ENCODE results near the gene CATSPER3.

The CATSPER3 gene

DNA sequence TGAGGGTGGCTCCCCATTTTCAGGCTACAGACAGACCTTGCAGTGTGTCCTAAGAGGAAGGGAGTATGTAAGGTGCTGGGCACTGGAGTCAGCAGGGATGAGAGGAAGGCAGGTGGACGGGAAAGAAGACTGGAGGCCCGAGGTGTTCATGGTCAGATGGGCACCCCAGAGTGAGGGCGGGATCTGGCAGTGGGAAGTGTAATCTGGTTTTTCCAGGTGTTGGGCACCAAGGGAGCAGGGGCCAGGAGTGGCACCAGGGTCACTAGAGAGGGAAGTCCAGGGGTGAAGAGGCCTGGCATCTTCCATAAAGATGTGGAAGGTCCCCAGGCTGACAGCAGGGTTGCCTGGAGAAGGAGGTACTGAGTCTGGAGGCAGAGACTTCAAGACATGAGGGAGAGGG is 36.7 kb downstream of the CATSPER3 start:
- H3K4me1 ChIP-seq (ENCODE audit: control insufficient read depth in 1 of 2, insufficient read depth in 2 of 2, low read length in 2 of 2), result no peaks in the 10 kb centered on the region
- no peaks in the 10 kb centered on the region for H3K36me3 ChIP-seq (ENCODE audit: control insufficient read depth in 1 of 2, insufficient read depth in 2 of 2, low read length in 2 of 2)
- H3K27ac ChIP-seq (ENCODE audit: low read length), result no peak overlapping the region

DNA sequence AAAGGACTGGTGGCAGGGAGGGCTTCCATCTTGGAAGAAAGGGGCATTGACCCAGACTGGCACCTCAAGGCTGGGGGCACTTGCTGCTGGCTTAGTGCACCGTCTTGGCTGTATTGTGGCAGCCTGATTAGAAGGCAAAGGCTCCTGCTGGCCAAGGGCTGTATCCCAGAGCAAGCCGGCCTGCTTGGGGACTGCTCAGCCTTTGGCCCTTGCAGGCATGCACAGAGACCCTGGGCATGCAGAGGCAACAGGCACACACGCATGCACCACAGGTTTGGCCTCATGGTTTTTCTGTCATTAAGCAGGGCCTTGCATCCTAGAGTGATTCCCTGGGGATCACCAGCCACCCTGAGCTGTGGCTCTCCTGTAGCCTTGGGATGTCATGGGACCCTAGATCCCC is 37.4 kb downstream of the CATSPER3 start:
- no peaks in the 10 kb centered on the region for H3K4me1 ChIP-seq (ENCODE audit: control insufficient read depth in 1 of 2, insufficient read depth in 2 of 2, low read length in 2 of 2)

More for the DNA sequence above, 36.7 kb downstream of the CATSPER3 start:
- Histone ChIP-seq H3K27me3 (ENCODE audit: low read depth, low read length) (no peaks in the 10 kb centered on the region), H3K4me3 (ENCODE audit: low read depth in 1 of 2, low read length in 2 of 2) (no peak overlapping the region), H3K9me3 (ENCODE audit: control insufficient read depth in 1 of 2, low read length in 2 of 2) (no peaks in the 10 kb centered on the region)

DNA sequence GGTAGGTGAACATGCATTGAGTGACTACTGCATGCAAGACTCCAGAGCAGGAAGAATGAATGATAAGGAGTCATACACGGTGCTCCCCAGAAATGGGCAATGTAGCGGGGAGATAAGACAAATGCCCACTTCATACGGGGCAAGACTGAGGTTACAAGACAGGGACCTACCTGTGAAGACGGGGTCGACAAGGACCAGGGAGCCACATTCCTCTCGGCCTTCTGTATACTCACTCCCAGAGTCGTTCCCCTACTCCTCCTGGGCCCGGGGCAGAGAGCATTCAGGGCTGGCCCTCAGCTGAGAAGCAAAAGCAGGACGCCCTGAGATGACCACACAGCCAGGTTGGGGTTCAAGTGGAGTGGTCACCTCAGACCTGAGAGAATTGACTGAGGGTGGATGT is 39.6 kb downstream of the CATSPER3 start:
- no peaks in the 10 kb centered on the region for H3K36me3 ChIP-seq (ENCODE audit: control insufficient read depth in 1 of 2, insufficient read depth in 2 of 2, low read length in 2 of 2)
- no peaks in the 10 kb centered on the region for H3K9me3 ChIP-seq (ENCODE audit: control insufficient read depth in 1 of 2, low read length in 2 of 2)
- no peaks in the 10 kb centered on the region for H3K4me1 ChIP-seq (ENCODE audit: control insufficient read depth in 1 of 2, insufficient read depth in 2 of 2, low read length in 2 of 2)
- no peak overlapping the region for H3K4me3 ChIP-seq (ENCODE audit: low read depth in 1 of 2, low read length in 2 of 2)
- H3K27ac ChIP-seq (ENCODE audit: low read length), result no peak overlapping the region
- no peaks in the 10 kb centered on the region for H3K27me3 ChIP-seq (ENCODE audit: low read depth, low read length)

More for the DNA sequence above, 37.4 kb downstream of the CATSPER3 start:
- Histone ChIP-seq H3K27ac (ENCODE audit: low read length) (no peak overlapping the region), H3K36me3 (ENCODE audit: control insufficient read depth in 1 of 2, insufficient read depth in 2 of 2, low read length in 2 of 2) (no peaks in the 10 kb centered on the region), H3K27me3 (ENCODE audit: low read depth, low read length) (no peaks in the 10 kb centered on the region), H3K4me3 (ENCODE audit: low read depth in 1 of 2, low read length in 2 of 2) (no peak overlapping the region), H3K9me3 (ENCODE audit: control insufficient read depth in 1 of 2, low read length in 2 of 2) (no peaks in the 10 kb centered on the region)

DNA sequence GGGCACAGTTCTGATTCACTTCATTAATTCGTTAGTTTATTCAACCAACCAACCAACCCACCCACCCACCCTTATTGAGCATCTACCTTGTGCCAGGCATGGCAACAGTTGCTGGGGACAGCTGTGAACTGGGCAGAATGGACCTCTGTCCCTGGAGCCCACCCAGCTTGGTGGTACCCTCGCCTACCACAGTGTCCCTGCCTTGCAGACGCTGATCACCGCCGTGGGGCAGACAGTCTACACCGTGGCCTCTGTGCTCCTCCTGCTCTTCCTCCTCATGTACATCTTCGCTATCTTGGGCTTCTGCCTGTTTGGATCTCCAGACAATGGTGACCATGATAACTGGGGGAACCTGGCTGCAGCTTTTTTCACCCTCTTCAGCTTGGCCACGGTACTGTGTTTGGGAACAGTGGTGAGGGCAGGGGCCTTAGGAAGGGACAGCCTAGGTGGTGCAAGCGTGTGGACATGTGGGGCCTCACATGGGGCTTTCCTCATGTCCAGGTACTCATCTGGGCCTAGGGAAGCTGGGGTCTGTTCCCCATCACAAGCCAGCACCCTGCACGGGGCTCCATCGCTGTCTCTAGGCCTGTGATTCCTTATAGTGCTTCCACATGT is 40.1 kb downstream of the CATSPER3 start:
- no peak overlapping the region for H3K4me3 ChIP-seq (ENCODE audit: low read depth in 1 of 2, low read length in 2 of 2)
- H3K36me3 ChIP-seq (ENCODE audit: control insufficient read depth in 1 of 2, insufficient read depth in 2 of 2, low read length in 2 of 2), result no peaks in the 10 kb centered on the region
- H3K27ac ChIP-seq (ENCODE audit: low read length), result no peak overlapping the region
- no peaks in the 10 kb centered on the region for H3K9me3 ChIP-seq (ENCODE audit: control insufficient read depth in 1 of 2, low read length in 2 of 2)
- H3K27me3 ChIP-seq (ENCODE audit: low read depth, low read length), result no peaks in the 10 kb centered on the region
- H3K4me1 ChIP-seq (ENCODE audit: control insufficient read depth in 1 of 2, insufficient read depth in 2 of 2, low read length in 2 of 2), result no peaks in the 10 kb centered on the region

DNA sequence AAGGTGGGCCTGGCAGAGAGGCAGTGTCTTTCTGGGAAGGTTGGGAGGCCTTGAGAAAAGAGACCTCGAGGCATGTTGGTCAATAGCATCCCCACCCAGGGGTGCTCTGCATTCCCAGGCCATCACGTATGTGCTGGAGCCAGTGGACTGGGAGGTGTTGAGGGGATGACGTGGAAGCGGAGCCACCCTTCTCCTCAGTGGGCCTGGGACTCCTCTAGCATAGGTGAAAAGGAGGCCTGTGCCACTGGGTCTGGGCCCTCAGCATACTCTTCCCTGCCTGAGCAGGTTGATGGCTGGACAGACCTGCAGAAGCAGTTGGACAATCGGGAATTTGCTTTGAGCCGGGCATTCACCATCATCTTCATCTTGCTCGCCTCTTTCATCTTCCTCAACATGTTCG is 40.8 kb downstream of the CATSPER3 start:
- Histone ChIP-seq H3K27ac (ENCODE audit: low read length) (no peak overlapping the region), H3K4me1 (ENCODE audit: control insufficient read depth in 1 of 2, insufficient read depth in 2 of 2, low read length in 2 of 2) (no peaks in the 10 kb centered on the region), H3K27me3 (ENCODE audit: low read depth, low read length) (no peaks in the 10 kb centered on the region), H3K36me3 (ENCODE audit: control insufficient read depth in 1 of 2, insufficient read depth in 2 of 2, low read length in 2 of 2) (no peaks in the 10 kb centered on the region), H3K4me3 (ENCODE audit: low read depth in 1 of 2, low read length in 2 of 2) (no peak overlapping the region), H3K9me3 (ENCODE audit: control insufficient read depth in 1 of 2, low read length in 2 of 2) (no peaks in the 10 kb centered on the region)

DNA sequence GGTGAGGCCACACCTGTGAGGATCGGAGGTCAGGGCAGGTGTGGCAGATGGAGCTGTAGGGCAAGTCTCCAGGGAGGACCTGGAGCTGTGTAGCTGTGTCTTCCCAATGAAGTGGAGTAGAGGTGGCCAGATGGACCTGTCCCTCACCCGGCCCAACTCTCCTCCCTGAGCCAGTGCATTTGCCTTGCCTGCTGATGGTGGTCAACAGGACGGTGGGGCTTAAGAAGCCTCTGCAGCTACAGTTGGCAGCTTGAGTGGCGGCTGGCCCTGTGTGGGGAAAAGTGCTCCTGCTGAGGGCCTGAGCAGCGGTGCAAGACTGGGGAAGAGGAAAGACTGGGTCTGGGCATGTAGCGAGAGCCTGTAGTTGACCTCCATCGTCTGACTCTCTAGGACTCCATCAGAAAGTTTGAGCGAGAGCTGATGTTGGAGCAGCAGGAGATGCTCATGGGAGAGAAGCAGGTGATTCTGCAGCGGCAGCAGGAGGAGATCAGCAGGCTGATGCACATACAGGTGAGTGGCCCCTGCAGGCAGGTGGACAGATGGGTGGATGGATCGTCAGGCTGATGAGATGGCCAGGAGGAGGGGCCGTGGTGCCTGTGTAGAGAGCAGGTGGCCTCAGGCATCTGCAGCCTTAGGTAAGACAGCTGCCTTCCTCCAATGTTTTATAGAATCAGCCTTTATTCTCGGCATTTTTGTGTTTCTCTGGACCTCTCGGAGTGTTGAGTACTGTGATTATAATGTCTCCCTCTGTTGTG is 41.5 kb downstream of the CATSPER3 start:
- Histone ChIP-seq H3K27ac (ENCODE audit: low read length) (no peak overlapping the region), H3K4me3 (ENCODE audit: low read depth in 1 of 2, low read length in 2 of 2) (no peak overlapping the region), H3K9me3 (ENCODE audit: control insufficient read depth in 1 of 2, low read length in 2 of 2) (no peaks in the 10 kb centered on the region), H3K27me3 (ENCODE audit: low read depth, low read length) (no peaks in the 10 kb centered on the region), H3K36me3 (ENCODE audit: control insufficient read depth in 1 of 2, insufficient read depth in 2 of 2, low read length in 2 of 2) (no peaks in the 10 kb centered on the region), H3K4me1 (ENCODE audit: control insufficient read depth in 1 of 2, insufficient read depth in 2 of 2, low read length in 2 of 2) (peaks cover 0 to 2% of the 10 kb centered on the region in 2 donors)

DNA sequence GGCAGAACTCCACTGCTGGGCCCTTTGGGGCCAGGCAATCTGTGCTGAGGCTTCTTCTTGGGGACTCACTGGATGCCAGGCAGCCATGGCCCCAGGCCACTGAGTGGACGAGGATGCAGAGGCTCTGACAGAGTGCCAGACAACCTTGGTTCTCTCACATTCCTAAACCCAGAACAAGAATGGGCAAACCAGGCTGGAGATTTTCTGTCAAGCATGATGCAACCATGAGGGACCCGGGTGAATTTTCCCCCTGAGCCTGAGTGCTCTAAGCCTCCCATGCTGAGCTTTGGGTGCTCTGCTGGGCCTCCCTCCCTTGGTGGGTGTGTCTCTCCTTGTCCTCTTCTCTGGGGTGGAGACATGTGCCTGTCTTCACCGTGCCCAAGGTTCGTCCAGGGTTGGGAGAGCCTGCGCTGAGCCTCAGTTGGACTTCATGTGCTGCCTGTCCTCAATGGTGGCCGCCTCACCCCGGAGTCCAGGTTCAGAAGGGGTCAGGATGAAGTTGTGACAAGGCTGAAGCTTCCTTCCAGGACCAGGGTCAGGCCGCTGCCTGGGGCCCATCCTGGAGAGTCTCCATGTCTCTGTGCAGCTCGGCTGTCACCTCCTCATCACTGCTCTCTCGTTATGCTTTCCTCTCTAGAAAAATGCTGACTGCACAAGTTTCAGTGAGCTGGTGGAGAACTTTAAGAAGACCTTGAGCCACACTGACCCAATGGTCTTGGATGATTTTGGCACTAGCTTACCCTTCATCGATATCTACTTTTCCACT is 42.2 kb downstream of the CATSPER3 start:
- H3K4me1 ChIP-seq (ENCODE audit: control insufficient read depth in 1 of 2, insufficient read depth in 2 of 2, low read length in 2 of 2), result peaks cover 0 to 7% of the 10 kb centered on the region in 2 donors
- no peaks in the 10 kb centered on the region for H3K9me3 ChIP-seq (ENCODE audit: control insufficient read depth in 1 of 2, low read length in 2 of 2)
- H3K36me3 ChIP-seq (ENCODE audit: control insufficient read depth in 1 of 2, insufficient read depth in 2 of 2, low read length in 2 of 2), result no peaks in the 10 kb centered on the region
- no peaks in the 10 kb centered on the region for H3K27me3 ChIP-seq (ENCODE audit: low read depth, low read length)
- H3K4me3 ChIP-seq (ENCODE audit: low read depth in 1 of 2, low read length in 2 of 2), result no peak overlapping the region
- H3K27ac ChIP-seq (ENCODE audit: low read length), result no peak overlapping the region

DNA sequence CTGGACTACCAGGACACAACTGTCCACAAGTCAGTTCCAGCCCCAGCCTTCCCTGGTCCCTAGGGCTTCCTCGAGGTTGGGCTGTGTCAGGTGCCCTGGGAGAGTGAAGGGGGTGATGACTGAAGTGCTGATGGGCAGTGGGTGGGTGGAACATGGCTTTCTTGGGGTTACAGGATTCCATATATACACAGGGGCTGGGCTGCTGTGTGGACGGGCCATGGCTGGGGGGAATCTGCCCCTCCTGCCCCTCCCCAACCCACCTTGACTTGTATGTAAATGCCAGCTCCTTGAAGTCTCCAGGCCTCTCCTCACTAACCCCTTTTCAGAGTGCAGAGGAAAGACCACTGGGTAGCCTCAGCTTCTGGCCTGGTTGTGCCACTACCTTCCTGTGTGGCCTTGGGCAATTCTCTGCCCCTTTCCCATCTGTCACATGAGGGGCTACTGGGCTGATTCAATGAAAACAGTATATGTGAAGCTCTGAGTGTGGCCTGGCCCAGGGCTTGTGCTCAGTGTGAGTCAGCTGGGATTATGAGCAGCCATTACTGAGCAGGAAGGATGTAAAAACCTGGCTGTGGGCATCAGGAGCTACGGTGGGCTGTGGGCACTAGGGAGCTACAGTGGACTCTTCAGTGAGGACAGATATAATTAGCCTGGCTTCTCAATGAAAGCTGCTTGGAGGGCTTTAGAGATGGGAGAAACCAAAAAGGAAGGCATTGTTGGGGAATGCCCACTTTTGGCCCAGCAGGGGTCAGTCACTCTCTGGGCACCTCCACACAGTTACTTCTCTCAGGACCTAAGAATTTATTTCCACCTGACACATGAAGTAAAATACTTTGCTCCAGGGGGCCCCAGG is 43.0 kb downstream of the CATSPER3 start:
- no peaks in the 10 kb centered on the region for H3K27me3 ChIP-seq (ENCODE audit: low read depth, low read length)
- no peaks in the 10 kb centered on the region for H3K9me3 ChIP-seq (ENCODE audit: control insufficient read depth in 1 of 2, low read length in 2 of 2)
- no peak overlapping the region for H3K27ac ChIP-seq (ENCODE audit: low read length)
- no peaks in the 10 kb centered on the region for H3K36me3 ChIP-seq (ENCODE audit: control insufficient read depth in 1 of 2, insufficient read depth in 2 of 2, low read length in 2 of 2)
- peaks cover 0 to 7% of the 10 kb centered on the region in 2 donors for H3K4me1 ChIP-seq (ENCODE audit: control insufficient read depth in 1 of 2, insufficient read depth in 2 of 2, low read length in 2 of 2)
- H3K4me3 ChIP-seq (ENCODE audit: low read depth in 1 of 2, low read length in 2 of 2), result no peak overlapping the region

DNA sequence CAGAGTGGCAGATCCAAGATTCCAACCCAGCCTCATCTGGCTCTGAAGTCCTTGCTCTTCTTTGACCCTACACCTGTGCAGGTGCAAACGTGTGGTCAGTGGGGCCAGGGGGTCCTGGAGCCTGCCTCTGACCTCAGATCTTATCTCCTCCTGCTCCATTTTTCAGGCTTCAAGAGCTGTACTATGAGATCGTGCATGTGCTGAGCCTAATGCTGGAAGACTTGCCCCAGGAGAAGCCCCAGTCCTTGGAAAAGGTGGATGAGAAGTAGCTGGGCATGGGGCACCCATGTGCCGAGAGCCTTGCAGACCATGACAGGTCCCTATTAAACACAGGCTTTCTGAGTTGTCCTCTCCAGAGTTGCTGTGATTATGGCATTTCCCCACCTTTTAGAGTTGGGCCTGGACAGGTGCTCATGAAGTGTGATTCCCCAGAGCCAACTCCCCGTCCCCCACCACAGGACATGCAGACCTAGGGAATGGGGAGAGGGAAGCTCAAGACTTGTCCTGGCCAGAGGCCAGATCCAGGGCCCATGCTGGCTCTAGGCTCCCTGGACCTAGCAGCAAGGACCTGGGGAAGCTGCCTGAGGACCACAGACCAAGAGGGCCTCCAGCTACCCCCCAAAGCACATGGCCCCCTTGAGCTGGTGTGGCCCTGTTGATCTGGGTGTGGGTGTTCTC is 43.8 kb downstream of the CATSPER3 start:
- H3K36me3 ChIP-seq (ENCODE audit: control insufficient read depth in 1 of 2, insufficient read depth in 2 of 2, low read length in 2 of 2), result no peaks in the 10 kb centered on the region
- H3K27me3 ChIP-seq (ENCODE audit: low read depth, low read length), result no peaks in the 10 kb centered on the region
- peaks cover 0 to 7% of the 10 kb centered on the region in 2 donors for H3K4me1 ChIP-seq (ENCODE audit: control insufficient read depth in 1 of 2, insufficient read depth in 2 of 2, low read length in 2 of 2)
- no peak overlapping the region for H3K27ac ChIP-seq (ENCODE audit: low read length)
- H3K4me3 ChIP-seq (ENCODE audit: low read depth in 1 of 2, low read length in 2 of 2), result no peak overlapping the region
- no peaks in the 10 kb centered on the region for H3K9me3 ChIP-seq (ENCODE audit: control insufficient read depth in 1 of 2, low read length in 2 of 2)

DNA sequence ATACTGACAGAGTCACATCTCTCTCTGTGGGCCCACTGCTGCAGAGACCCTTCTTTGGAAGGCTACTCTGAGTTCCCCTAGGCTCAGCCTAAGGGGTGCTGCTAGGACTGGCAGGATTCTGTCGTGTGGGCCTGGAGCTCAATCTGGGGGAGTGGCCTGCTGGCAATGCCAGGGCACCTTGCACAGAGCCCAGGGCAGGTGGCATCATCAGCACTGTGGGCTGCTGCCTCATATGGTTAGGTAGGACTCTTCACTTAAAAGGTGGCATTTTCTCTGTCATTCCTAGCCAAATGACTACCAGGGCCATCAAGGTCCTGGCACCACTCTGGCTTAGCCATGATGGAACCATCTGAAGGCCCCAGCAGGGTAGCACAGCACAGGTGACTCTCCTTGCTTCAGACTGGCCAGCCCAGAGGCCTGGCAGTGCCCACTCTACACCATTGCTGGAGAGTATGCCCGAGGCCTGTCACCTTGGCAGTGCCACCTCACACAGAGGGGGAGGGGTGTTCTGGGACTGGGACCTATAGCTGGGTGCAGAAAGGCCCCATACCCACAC is 44.4 kb downstream of the CATSPER3 start:
- Histone ChIP-seq H3K36me3 (ENCODE audit: control insufficient read depth in 1 of 2, insufficient read depth in 2 of 2, low read length in 2 of 2) (no peaks in the 10 kb centered on the region), H3K27me3 (ENCODE audit: low read depth, low read length) (no peaks in the 10 kb centered on the region), H3K27ac (ENCODE audit: low read length) (no peak overlapping the region), H3K4me3 (ENCODE audit: low read depth in 1 of 2, low read length in 2 of 2) (no peak overlapping the region), H3K9me3 (ENCODE audit: control insufficient read depth in 1 of 2, low read length in 2 of 2) (no peaks in the 10 kb centered on the region), H3K4me1 (ENCODE audit: control insufficient read depth in 1 of 2, insufficient read depth in 2 of 2, low read length in 2 of 2) (peaks cover 0 to 7% of the 10 kb centered on the region in 2 donors)
